K562 (cell line): Measurements from ENCODE around the gene IQUB. TPM values are rescaled to one million over a fixed set of nuclear protein-coding genes. Genes with fewer than 3 reads are reported as not detected.

ENCODE experiments used
- BRD4 ChIP-seq: fragments of 200-600 bp; sonication (generic); IDR thresholded peaks from 2 replicates; pipeline ENCODE4 v1.6.1; 2017; ENCODE audit warnings: inconsistent platforms
- BRD9 ChIP-seq: fragments of 450-650 bp; IDR thresholded peaks from 2 replicates; pipeline ENCODE4 v1.6.1; 2018; ENCODE audit warnings: low read depth; ENCODE audit not compliant: partially characterized antibody
- CC2D1A ChIP-seq: fragments of 450-650 bp; IDR thresholded peaks from 2 replicates; pipeline ENCODE4 v1.6.1; 2017; ENCODE audit warnings: mild to moderate bottlenecking
- CHD4 ChIP-seq: fragments of 200-600 bp; sonication (generic); IDR thresholded peaks from 3 replicates; pipeline ENCODE4 v1.6.1; 2012; ENCODE audit warnings: low read depth, mild to moderate bottlenecking, mixed read lengths, low read length, inconsistent platforms; ENCODE audit not compliant: insufficient read depth, insufficient replicate concordance, poor library complexity, severe bottlenecking
- FOXM1 ChIP-seq, 2 experiments: fragments of 450-650 bp in 1 of 2; sonication (generic) in 1 of 2; formaldehyde crosslinking in 1 of 2; IDR thresholded peaks; 2 replicates each; pipeline versions ENCODE4 v1.6.1 to v1.9.0; 2017 to 2022; ENCODE audit warnings: low read depth in 2 of 2, mild to moderate bottlenecking in 2 of 2, missing genetic modification reagents in 1 of 2, moderate library complexity in 1 of 2
- HNRNPK ChIP-seq: fragments of 200-400 bp; formaldehyde crosslinking; IDR thresholded peaks from one replicate; pipeline ENCODE4 v1.6.1; 2018; ENCODE audit warnings: mild to moderate bottlenecking, low read depth, low read length; ENCODE audit not compliant: poor library complexity, severe bottlenecking
- JUND ChIP-seq, 2 experiments: IDR thresholded peaks; 2 replicates in 1 of 2; 3 replicates in 1 of 2; pipeline ENCODE4 v1.6.1; 2011; ENCODE audit warnings: borderline replicate concordance in 2 of 2, low read depth in 2 of 2, low read length in 2 of 2, improper control_type of control experiment in 1 of 2, missing biosample characterization in 1 of 2, missing genetic modification characterization in 1 of 2, missing genetic modification reagents in 1 of 2
- LCOR ChIP-seq: sonication (generic); formaldehyde crosslinking; IDR thresholded peaks from 2 replicates; pipeline ENCODE4 v1.8.0; 2022; ENCODE audit warnings: mild to moderate bottlenecking, missing genetic modification reagents
- MEF2D ChIP-seq: conservative IDR thresholded peaks from 2 replicates; pipeline ENCODE4 v1.6.1; 2016; ENCODE audit warnings: low read depth, missing genetic modification characterization, missing compliant biosample characterization
- RBM39 ChIP-seq: fragments of 200-400 bp; formaldehyde crosslinking; optimal IDR thresholded peaks from 2 replicates; pipeline ENCODE3; 2018; ENCODE audit warnings: low read depth, low read length
- SIN3A ChIP-seq, 2 experiments: fragments of 150-350 bp in 1 of 2; IDR thresholded peaks; 2 replicates each; pipeline ENCODE4 v1.6.1; 2011 to 2016; ENCODE audit warnings: borderline replicate concordance in 2 of 2, low read depth in 2 of 2, low read length in 2 of 2, mild to moderate bottlenecking in 2 of 2, moderate library complexity in 2 of 2; ENCODE audit not compliant: control insufficient read depth in 1 of 2
- SMARCA4 ChIP-seq: fragments of 450-650 bp; IDR thresholded peaks from 2 replicates; pipeline ENCODE4 v1.6.1; 2016
- TAF7 ChIP-seq: fragments of 450-650 bp; IDR thresholded peaks from 2 replicates; pipeline ENCODE4 v1.6.1; 2016; ENCODE audit warnings: missing genetic modification characterization, missing compliant biosample characterization
- TRIM28 ChIP-seq: fragments of 450-650 bp; IDR thresholded peaks from 2 replicates; pipeline ENCODE4 v1.6.1; 2017
- TSC22D4 ChIP-seq: fragments of 450-650 bp; IDR thresholded peaks from 2 replicates; pipeline ENCODE4 v1.6.1; 2016; ENCODE audit warnings: missing genetic modification characterization, missing biosample characterization, control low read depth
- ZNF707 ChIP-seq: fragments of 250-450 bp; sonication (Bioruptor Pico); conservative IDR thresholded peaks from 2 replicates; pipeline ENCODE4 v1.8.0; 2022; ENCODE audit warnings: inconsistent platforms, mild to moderate bottlenecking, moderate library complexity
- polyA plus RNA-seq, 8 experiments: library from polyadenylated mRNA; depleted of rRNA in 4 of 8; stranded (reverse) in 5 of 8; unstranded in 3 of 8; fragments of >200 nt; fragmentation: Nextera tagmentation in 2 of 8; fragmentation: Illumina TruSeq in 1 of 8; extraction: Ambion mirVana in 2 of 8; extraction: Trizol in 1 of 8; gene quantifications; 2 replicates each; pipeline versions ENCODE4 v1.2.1 to v1.2.3, GENCODE V29; 2011 to 2014; ENCODE audit warnings: inconsistent platforms in 1 of 8, missing spikeins in 1 of 8
- total RNA-seq, 7 experiments: library from RNA; depleted of rRNA in 6 of 7; stranded (reverse); fragments of >200 nt in 6 of 7; fragmentation: Illumina TruSeq in 2 of 7; extraction: Trizol in 2 of 7; gene quantifications; 2 replicates each; pipeline versions ENCODE4 v1.2.1 to v1.2.3, GENCODE V29; 2011 to 2021; ENCODE audit warnings: low replicate concordance in 1 of 7
- TF ChIP-seq, protein P1 (sequence below), 2 experiments: fragments of 450-650 bp; IDR thresholded peaks; 2 replicates each; pipeline ENCODE4 v1.6.1; 2018; ENCODE audit warnings: mild to moderate bottlenecking in 2 of 2, low read depth in 1 of 2; ENCODE audit not compliant: partially characterized antibody in 2 of 2
- TF ChIP-seq, protein P2 (sequence below): fragments of 250-450 bp; sonication (Bioruptor Pico); IDR thresholded peaks from 2 replicates; pipeline ENCODE4 v1.8.0; 2022; ENCODE audit warnings: inconsistent platforms
- TF ChIP-seq, protein P3 (sequence below): fragments of 250-450 bp; sonication (Bioruptor Pico); IDR thresholded peaks from 2 replicates; pipeline ENCODE4 v1.8.0; 2022; ENCODE audit warnings: moderate library complexity, mild to moderate bottlenecking, inconsistent platforms

IQUB gene
- total and polyA plus RNA-seq, 9 of the 15 experiments (the other 6 are each of a cell fraction or from before 2014, with no cell fraction given), result 0.62 to 2.6 (median 1.4) TPM

DNA sequence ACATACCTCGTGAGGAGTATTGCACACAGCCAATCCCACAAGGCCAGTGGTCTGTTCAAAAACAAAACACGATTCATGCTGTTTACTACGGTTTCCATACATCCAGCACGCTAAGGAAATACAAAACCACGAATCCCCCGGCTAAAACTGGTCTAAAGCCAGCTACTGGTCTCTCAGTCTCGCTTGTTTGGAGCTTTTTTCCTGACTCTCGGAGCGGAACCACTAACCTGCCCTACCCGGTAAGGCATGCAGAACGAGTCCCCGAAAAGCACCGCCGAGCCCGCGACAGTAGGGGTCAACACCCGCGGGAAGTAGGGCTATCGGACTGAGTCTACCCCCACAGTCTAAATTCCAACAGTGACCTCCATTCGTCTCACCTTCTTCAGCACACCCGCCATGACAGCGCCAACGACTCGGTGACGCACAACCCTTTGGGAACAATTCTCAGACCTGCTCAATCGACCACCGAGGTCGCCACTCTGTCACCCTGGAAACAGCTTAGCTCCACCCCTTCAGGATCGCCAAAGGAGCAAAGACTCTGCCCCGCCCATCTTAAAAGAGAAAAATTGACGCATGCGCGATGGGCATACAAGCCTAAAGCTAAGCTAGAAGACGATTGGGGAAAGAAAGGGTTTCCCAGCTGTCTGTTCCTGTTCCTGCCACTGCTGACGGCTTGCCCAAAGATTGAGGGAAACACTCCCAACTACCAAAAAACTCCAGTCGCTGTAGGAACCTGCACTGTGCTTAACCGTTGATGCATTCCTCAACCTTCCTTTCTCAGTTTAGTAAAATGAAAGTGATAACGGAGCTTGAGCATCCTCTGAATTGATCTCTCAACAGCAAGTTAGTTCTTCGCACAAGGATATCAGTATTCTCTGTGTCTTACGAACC, 23.2 kb upstream of the IQUB start, which contains the start of gene NDUFA5 (continued):
- TF ChIP-seq, protein P1, sequence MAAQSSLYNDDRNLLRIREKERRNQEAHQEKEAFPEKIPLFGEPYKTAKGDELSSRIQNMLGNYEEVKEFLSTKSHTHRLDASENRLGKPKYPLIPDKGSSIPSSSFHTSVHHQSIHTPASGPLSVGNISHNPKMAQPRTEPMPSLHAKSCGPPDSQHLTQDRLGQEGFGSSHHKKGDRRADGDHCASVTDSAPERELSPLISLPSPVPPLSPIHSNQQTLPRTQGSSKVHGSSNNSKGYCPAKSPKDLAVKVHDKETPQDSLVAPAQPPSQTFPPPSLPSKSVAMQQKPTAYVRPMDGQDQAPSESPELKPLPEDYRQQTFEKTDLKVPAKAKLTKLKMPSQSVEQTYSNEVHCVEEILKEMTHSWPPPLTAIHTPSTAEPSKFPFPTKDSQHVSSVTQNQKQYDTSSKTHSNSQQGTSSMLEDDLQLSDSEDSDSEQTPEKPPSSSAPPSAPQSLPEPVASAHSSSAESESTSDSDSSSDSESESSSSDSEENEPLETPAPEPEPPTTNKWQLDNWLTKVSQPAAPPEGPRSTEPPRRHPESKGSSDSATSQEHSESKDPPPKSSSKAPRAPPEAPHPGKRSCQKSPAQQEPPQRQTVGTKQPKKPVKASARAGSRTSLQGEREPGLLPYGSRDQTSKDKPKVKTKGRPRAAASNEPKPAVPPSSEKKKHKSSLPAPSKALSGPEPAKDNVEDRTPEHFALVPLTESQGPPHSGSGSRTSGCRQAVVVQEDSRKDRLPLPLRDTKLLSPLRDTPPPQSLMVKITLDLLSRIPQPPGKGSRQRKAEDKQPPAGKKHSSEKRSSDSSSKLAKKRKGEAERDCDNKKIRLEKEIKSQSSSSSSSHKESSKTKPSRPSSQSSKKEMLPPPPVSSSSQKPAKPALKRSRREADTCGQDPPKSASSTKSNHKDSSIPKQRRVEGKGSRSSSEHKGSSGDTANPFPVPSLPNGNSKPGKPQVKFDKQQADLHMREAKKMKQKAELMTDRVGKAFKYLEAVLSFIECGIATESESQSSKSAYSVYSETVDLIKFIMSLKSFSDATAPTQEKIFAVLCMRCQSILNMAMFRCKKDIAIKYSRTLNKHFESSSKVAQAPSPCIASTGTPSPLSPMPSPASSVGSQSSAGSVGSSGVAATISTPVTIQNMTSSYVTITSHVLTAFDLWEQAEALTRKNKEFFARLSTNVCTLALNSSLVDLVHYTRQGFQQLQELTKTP (IDR thresholded peaks at IDR 0.05; ENCODE audit: low read depth in 1 of 2, partially characterized antibody in 2 of 2), result peak in 1 of 2 experiments; percentile 10
- TF ChIP-seq TAF7 (peak; percentile 93), BRD9 (peak; percentile 79), SIN3A (IDR thresholded peaks at IDR 0.05; ENCODE audit: borderline replicate concordance in 2 of 2, control insufficient read depth in 1 of 2, low read depth in 2 of 2, low read length in 2 of 2) (peak; percentile 96), TSC22D4 (tag) (no peak), SMARCA4 (no peak), CHD4 (no peak), BRD4 (peak; percentile 91; the same call in 1 of the 2 replicates), JUND (IDR thresholded peaks at IDR 0.05; ENCODE audit: borderline replicate concordance, low read depth, low read length) (peak; percentile 93), JUND (tag; IDR thresholded peaks at IDR 0.05; ENCODE audit: borderline replicate concordance, low read depth, low read length) (peak; percentile 36; the same call in 2 of the 3 replicates), LCOR (CRISPR knock-in tag) (peak; percentile 94), ZNF707 (no peak), TRIM28 (no peak), MEF2D (no peak), FOXM1 (IDR thresholded peaks at IDR 0.05; ENCODE audit: low read depth) (peak; percentile 57; the same call in 1 of the 2 replicates), FOXM1 (CRISPR knock-in tag; IDR thresholded peaks at IDR 0.05; ENCODE audit: low read depth) (no peak), CC2D1A (0 out of 2 replicates have a peak, but pooled peaks have one; percentile 16), HNRNPK (no peak), RBM39 (no peak)
- TF ChIP-seq, protein P2, sequence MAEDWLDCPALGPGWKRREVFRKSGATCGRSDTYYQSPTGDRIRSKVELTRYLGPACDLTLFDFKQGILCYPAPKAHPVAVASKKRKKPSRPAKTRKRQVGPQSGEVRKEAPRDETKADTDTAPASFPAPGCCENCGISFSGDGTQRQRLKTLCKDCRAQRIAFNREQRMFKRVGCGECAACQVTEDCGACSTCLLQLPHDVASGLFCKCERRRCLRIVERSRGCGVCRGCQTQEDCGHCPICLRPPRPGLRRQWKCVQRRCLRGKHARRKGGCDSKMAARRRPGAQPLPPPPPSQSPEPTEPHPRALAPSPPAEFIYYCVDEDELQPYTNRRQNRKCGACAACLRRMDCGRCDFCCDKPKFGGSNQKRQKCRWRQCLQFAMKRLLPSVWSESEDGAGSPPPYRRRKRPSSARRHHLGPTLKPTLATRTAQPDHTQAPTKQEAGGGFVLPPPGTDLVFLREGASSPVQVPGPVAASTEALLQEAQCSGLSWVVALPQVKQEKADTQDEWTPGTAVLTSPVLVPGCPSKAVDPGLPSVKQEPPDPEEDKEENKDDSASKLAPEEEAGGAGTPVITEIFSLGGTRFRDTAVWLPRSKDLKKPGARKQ (CRISPR knock-in tag), result no peak
- TF ChIP-seq, protein P3, sequence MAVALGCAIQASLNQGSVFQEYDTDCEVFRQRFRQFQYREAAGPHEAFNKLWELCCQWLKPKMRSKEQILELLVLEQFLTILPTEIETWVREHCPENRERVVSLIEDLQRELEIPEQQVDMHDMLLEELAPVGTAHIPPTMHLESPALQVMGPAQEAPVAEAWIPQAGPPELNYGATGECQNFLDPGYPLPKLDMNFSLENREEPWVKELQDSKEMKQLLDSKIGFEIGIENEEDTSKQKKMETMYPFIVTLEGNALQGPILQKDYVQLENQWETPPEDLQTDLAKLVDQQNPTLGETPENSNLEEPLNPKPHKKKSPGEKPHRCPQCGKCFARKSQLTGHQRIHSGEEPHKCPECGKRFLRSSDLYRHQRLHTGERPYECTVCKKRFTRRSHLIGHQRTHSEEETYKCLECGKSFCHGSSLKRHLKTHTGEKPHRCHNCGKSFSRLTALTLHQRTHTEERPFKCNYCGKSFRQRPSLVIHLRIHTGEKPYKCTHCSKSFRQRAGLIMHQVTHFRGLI (CRISPR knock-in tag), result no peak
